Measurements from ENCODE around the gene RNF187.
"Not testable (repeated sequence)": the region's sequence is repeated elsewhere in the genome, so short reads cannot be mapped to it uniquely, and the experiment has no call there.

The RNF187 gene

GRCh38 chr1:228460821-228461220, 26.4 kb upstream of the RNF187 start:
- no peak overlapping the region for H3K27ac ChIP-seq (ENCODE audit: low read depth, low read length)
- no peak overlapping the region for H3K4me3 ChIP-seq (ENCODE audit: low read depth, low read length)
- H3K9ac ChIP-seq (ENCODE audit: low read depth, low read length): no peak overlapping the region
- peaks cover 10% of the 10 kb centered on the region; the same call in 1 of the 2 replicates for H3K4me1 ChIP-seq (ENCODE audit: control insufficient read depth, insufficient read depth, low read length)
- H3K9me3 ChIP-seq (ENCODE audit: control insufficient read depth, insufficient read depth, low read length): no peaks in the 10 kb centered on the region
- no peaks in the 10 kb centered on the region for H3K36me3 ChIP-seq (ENCODE audit: control insufficient read depth, insufficient read depth, low read length)
- H3K27me3 ChIP-seq (ENCODE audit: control insufficient read depth, insufficient read depth, low read length): peaks cover 37% of the 10 kb centered on the region

DNA sequence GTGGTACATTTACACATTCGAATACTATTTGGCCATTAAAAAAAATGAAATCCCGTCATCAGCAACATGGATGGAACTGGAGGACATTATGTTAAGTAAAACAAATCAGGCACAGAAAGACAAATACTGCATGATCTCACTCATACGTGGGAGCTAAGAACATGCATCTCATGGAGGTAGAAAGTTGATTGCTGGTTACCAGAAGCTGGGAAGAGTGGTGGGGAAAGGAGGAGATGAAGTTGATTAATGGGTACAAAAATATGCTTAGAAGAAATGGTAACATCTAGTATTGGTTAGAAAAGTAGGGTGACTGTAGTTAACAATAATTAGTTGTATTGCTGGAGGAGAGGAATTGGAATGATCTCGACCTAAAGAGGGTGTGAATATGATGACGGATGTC, 24.6 kb upstream of the RNF187 start:
- Histone ChIP-seq H3K9me3 (ENCODE audit: control insufficient read depth, insufficient read depth, low read length) (no peaks in the 10 kb centered on the region), H3K9ac (ENCODE audit: low read depth, low read length) (no peak overlapping the region), H3K27ac (ENCODE audit: low read depth, low read length) (no peak overlapping the region), H3K36me3 (ENCODE audit: control insufficient read depth, insufficient read depth, low read length) (no peaks in the 10 kb centered on the region), H3K27me3 (ENCODE audit: control insufficient read depth, insufficient read depth, low read length) (peaks cover 54% of the 10 kb centered on the region), H3K4me1 (ENCODE audit: control insufficient read depth, insufficient read depth, low read length) (peaks cover 10% of the 10 kb centered on the region; the same call in 1 of the 2 replicates), H3K4me3 (ENCODE audit: low read depth, low read length) (no peak overlapping the region)

DNA sequence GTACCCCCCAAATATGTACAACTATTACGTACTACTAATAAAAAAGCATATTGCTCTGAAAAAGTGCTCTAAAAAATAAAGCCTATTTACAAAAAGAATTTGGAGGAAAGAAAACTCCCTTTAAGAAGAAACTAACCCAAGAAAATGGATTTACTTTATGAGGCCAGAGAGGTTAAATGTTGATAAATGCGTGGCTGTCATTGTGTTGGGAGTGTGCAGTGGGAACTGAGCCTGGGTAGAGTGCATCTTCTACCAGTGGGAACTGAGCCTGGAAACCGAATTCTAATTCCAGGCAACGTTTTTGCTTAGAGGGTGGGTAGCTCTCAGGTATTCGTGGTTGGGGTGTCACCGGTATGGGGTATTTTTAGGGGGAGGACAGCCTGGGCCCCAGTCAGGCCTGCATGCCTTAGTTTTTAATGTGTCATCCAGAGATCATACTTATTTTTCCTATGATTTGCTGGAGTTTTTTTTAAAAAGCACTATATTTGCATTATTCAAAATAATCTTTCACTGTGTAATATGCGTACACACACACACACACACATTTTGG, 24.1 kb upstream of the RNF187 start:
- peaks cover 59% of the 10 kb centered on the region for H3K27me3 ChIP-seq (ENCODE audit: control insufficient read depth, insufficient read depth, low read length)
- no peaks in the 10 kb centered on the region for H3K9me3 ChIP-seq (ENCODE audit: control insufficient read depth, insufficient read depth, low read length)
- H3K27ac ChIP-seq (ENCODE audit: low read depth, low read length): no peak overlapping the region
- H3K36me3 ChIP-seq (ENCODE audit: control insufficient read depth, insufficient read depth, low read length): no peaks in the 10 kb centered on the region
- no peak overlapping the region for H3K9ac ChIP-seq (ENCODE audit: low read depth, low read length)
- peaks cover 10% of the 10 kb centered on the region; the same call in 1 of the 2 replicates for H3K4me1 ChIP-seq (ENCODE audit: control insufficient read depth, insufficient read depth, low read length)
- H3K4me3 ChIP-seq (ENCODE audit: low read depth, low read length): peak overlapping the region; percentile 78

GRCh38 chr1:228463559-228464455, 23.4 kb upstream of the RNF187 start:
- H3K4me1 ChIP-seq (ENCODE audit: control insufficient read depth, insufficient read depth, low read length): peaks cover 10% of the 10 kb centered on the region; the same call in 1 of the 2 replicates
- H3K27ac ChIP-seq (ENCODE audit: low read depth, low read length): no peak overlapping the region
- peaks cover 59% of the 10 kb centered on the region for H3K27me3 ChIP-seq (ENCODE audit: control insufficient read depth, insufficient read depth, low read length)
- peak overlapping the region; percentile 25; the same call in 1 of the 2 replicates for H3K9ac ChIP-seq (ENCODE audit: low read depth, low read length)
- H3K4me3 ChIP-seq (ENCODE audit: low read depth, low read length): peak overlapping the region; percentile 78
- no peaks in the 10 kb centered on the region for H3K9me3 ChIP-seq (ENCODE audit: control insufficient read depth, insufficient read depth, low read length)
- no peaks in the 10 kb centered on the region for H3K36me3 ChIP-seq (ENCODE audit: control insufficient read depth, insufficient read depth, low read length)

GRCh38 chr1:228464487-228464983, 22.6 kb upstream of the RNF187 start:
- Histone ChIP-seq H3K9ac (ENCODE audit: low read depth, low read length) (peak overlapping the region; percentile 25; the same call in 1 of the 2 replicates), H3K4me3 (ENCODE audit: low read depth, low read length) (peak overlapping the region; percentile 78), H3K4me1 (ENCODE audit: control insufficient read depth, insufficient read depth, low read length) (peaks cover 14% of the 10 kb centered on the region; the same call in 1 of the 2 replicates)

GRCh38 chr1:228465141-228465540, 22.0 kb upstream of the RNF187 start:
- no peaks in the 10 kb centered on the region for H3K9me3 ChIP-seq (ENCODE audit: control insufficient read depth, insufficient read depth, low read length)
- peaks cover 19% of the 10 kb centered on the region; the same call in 1 of the 2 replicates for H3K4me1 ChIP-seq (ENCODE audit: control insufficient read depth, insufficient read depth, low read length)
- H3K27ac ChIP-seq (ENCODE audit: low read depth, low read length): peak overlapping the region; percentile 49
- peak overlapping the region; percentile 78 for H3K4me3 ChIP-seq (ENCODE audit: low read depth, low read length)
- no peaks in the 10 kb centered on the region for H3K36me3 ChIP-seq (ENCODE audit: control insufficient read depth, insufficient read depth, low read length)
- no peak overlapping the region for H3K9ac ChIP-seq (ENCODE audit: low read depth, low read length)
- peaks cover 59% of the 10 kb centered on the region for H3K27me3 ChIP-seq (ENCODE audit: control insufficient read depth, insufficient read depth, low read length)

More at GRCh38 chr1:228464487-228464983, 22.6 kb upstream of the RNF187 start:
- Histone ChIP-seq H3K36me3 (ENCODE audit: control insufficient read depth, insufficient read depth, low read length) (no peaks in the 10 kb centered on the region), H3K27ac (ENCODE audit: low read depth, low read length) (peak overlapping the region; percentile 49), H3K27me3 (ENCODE audit: control insufficient read depth, insufficient read depth, low read length) (peaks cover 59% of the 10 kb centered on the region), H3K9me3 (ENCODE audit: control insufficient read depth, insufficient read depth, low read length) (no peaks in the 10 kb centered on the region)

DNA sequence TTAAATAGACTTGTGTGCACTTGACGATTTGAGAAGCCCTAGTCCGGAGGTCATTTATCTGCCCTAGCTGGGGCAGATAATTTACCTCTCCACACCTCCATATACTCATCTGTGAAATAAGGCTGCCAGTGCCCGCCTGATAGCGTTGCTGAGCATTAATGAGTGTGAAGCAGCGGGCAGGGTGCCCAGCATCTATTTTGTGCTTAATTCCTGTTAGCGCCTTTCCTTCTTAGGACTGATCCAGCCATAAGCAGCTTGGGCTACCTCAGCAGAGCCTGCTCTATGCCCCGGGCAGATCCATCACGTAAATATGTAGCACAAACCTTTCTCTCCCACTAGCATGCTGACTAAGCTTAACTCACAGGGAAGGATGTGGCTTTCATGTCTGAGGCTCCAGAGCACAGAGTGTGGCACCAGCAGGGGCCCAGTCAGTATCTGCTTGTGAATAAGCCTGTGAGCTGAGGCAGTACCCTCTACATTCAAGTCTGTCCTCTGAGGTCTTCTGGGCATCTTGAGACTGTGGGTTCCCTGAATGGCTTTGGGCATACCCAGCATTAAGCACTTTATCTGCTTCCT, 21.5 kb upstream of the RNF187 start:
- Histone ChIP-seq H3K9me3 (ENCODE audit: control insufficient read depth, insufficient read depth, low read length) (no peaks in the 10 kb centered on the region), H3K27me3 (ENCODE audit: control insufficient read depth, insufficient read depth, low read length) (peaks cover 57% of the 10 kb centered on the region), H3K36me3 (ENCODE audit: control insufficient read depth, insufficient read depth, low read length) (no peaks in the 10 kb centered on the region), H3K27ac (ENCODE audit: low read depth, low read length) (no peak overlapping the region), H3K4me1 (ENCODE audit: control insufficient read depth, insufficient read depth, low read length) (peaks cover 19% of the 10 kb centered on the region; the same call in 1 of the 2 replicates), H3K9ac (ENCODE audit: low read depth, low read length) (no peak overlapping the region), H3K4me3 (ENCODE audit: low read depth, low read length) (no peak overlapping the region)

- not testable (repeated sequence) for H3K4me3 ChIP-seq (ENCODE audit: low read depth, low read length); H3K9me3 ChIP-seq (ENCODE audit: control insufficient read depth, insufficient read depth, low read length); H3K9ac ChIP-seq (ENCODE audit: low read depth, low read length); H3K36me3 ChIP-seq (ENCODE audit: control insufficient read depth, insufficient read depth, low read length); H3K27ac ChIP-seq (ENCODE audit: low read depth, low read length)
- peaks cover 18% of the 10 kb centered on the region for H3K4me1 ChIP-seq (ENCODE audit: control insufficient read depth, insufficient read depth, low read length)
- peaks cover 37% of the 10 kb centered on the region for H3K27me3 ChIP-seq (ENCODE audit: control insufficient read depth, insufficient read depth, low read length)
Measured at GRCh38 chr1:228468188-228468587, 19.0 kb upstream of the RNF187 start.

GRCh38 chr1:228469413-228470162, 17.6 kb upstream of the RNF187 start:
- no peak overlapping the region for H3K9ac ChIP-seq (ENCODE audit: low read depth, low read length)
- H3K27me3 ChIP-seq (ENCODE audit: control insufficient read depth, insufficient read depth, low read length): peaks cover 28% of the 10 kb centered on the region
- no peak overlapping the region for H3K4me3 ChIP-seq (ENCODE audit: low read depth, low read length)
- H3K27ac ChIP-seq (ENCODE audit: low read depth, low read length): no peak overlapping the region
- no peaks in the 10 kb centered on the region for H3K36me3 ChIP-seq (ENCODE audit: control insufficient read depth, insufficient read depth, low read length)
- peaks cover 12% of the 10 kb centered on the region for H3K4me1 ChIP-seq (ENCODE audit: control insufficient read depth, insufficient read depth, low read length)
- H3K9me3 ChIP-seq (ENCODE audit: control insufficient read depth, insufficient read depth, low read length): no peaks in the 10 kb centered on the region

DNA sequence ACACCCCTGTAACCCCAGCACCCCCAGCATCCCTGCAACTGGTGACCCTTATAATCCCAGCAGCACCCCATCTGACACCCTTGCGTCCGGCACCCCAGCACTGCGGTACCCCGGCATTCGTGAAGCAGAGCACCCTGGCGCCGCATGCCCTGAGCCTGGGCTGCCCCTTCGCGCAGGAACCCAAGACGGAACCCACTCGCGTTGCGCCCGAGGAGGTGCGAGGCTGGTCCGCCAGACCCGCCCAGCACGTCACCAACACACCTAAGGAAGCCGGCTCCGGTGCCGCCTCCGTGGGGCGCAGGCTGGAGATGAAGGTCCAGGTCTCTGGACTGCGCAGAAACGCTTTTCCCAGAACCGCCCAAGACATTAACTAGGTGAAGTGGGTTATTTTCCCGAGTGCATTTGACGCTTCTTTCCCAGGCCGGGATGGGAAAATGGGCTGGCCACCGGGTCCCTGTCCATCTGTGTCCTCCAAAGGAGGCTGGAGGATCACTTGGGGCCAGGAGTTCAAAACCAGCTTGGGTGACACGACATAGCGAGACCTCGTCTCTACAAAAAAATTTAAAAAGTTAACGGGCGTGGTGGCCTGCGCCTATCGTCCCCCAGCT, 15.9 kb upstream of the RNF187 start:
- H3K9me3 ChIP-seq (ENCODE audit: control insufficient read depth, insufficient read depth, low read length): no peaks in the 10 kb centered on the region
- peaks cover 18% of the 10 kb centered on the region for H3K27me3 ChIP-seq (ENCODE audit: control insufficient read depth, insufficient read depth, low read length)
- H3K27ac ChIP-seq (ENCODE audit: low read depth, low read length): no peak overlapping the region
- H3K36me3 ChIP-seq (ENCODE audit: control insufficient read depth, insufficient read depth, low read length): no peaks in the 10 kb centered on the region
- H3K4me1 ChIP-seq (ENCODE audit: control insufficient read depth, insufficient read depth, low read length): peaks cover 26% of the 10 kb centered on the region
- no peak overlapping the region for H3K4me3 ChIP-seq (ENCODE audit: low read depth, low read length)
- H3K9ac ChIP-seq (ENCODE audit: low read depth, low read length): no peak overlapping the region

All from HUES48 (cell line).